IMR-90 (cell line): ENCODE measurements around the gene ANKFN1.

Experiments used
- CEBPB ChIP-seq: IDR thresholded peaks from 2 replicates; pipeline ENCODE4 v1.6.1; 2012; ENCODE audit warnings: low read depth, low read length, improper control_type of control experiment
- CHD1 ChIP-seq: IDR thresholded peaks from 2 replicates; pipeline ENCODE4 v1.6.1; 2012; ENCODE audit warnings: low read depth, low read length, improper control_type of control experiment
- FOS ChIP-seq: fragments of 150-350 bp; IDR thresholded peaks from 2 replicates; pipeline ENCODE4 v1.6.1; 2016; ENCODE audit warnings: low read depth, low read length
- MAFK ChIP-seq: IDR thresholded peaks from 2 replicates; pipeline ENCODE4 v1.6.1; 2012; ENCODE audit warnings: low read depth, low read length, improper control_type of control experiment
- MAZ ChIP-seq: IDR thresholded peaks from 2 replicates; pipeline ENCODE4 v1.6.1; 2012; ENCODE audit warnings: low read depth, mild to moderate bottlenecking, low read length, improper control_type of control experiment, moderate library complexity, borderline replicate concordance
- POLR2A ChIP-seq: IDR thresholded peaks from 2 replicates; pipeline ENCODE4 v1.6.1; 2012; ENCODE audit warnings: mild to moderate bottlenecking, low read depth, low read length
- RAD21 ChIP-seq: IDR thresholded peaks from 2 replicates; pipeline ENCODE4 v1.6.1; 2012; ENCODE audit warnings: low read length, improper control_type of control experiment
- USF2 ChIP-seq: fragments of 150-350 bp; IDR thresholded peaks from 2 replicates; pipeline ENCODE4 v1.6.1; 2017; ENCODE audit warnings: mild to moderate bottlenecking, antibody characterized with exemption, low read length, low read depth
- TF ChIP-seq, protein P1 (sequence below): conservative IDR thresholded peaks from 2 replicates; pipeline ENCODE4 v1.5.1; 2012; ENCODE audit warnings: mild to moderate bottlenecking, low read depth, low read length, improper control_type of control experiment

- TF ChIP-seq POLR2A (no peak), MAFK (no peak), RAD21 (no peak), FOS (no peak), CHD1 (no peak), MAZ (no peak), CEBPB (no peak), USF2 (no peak)
- TF ChIP-seq, protein P1, sequence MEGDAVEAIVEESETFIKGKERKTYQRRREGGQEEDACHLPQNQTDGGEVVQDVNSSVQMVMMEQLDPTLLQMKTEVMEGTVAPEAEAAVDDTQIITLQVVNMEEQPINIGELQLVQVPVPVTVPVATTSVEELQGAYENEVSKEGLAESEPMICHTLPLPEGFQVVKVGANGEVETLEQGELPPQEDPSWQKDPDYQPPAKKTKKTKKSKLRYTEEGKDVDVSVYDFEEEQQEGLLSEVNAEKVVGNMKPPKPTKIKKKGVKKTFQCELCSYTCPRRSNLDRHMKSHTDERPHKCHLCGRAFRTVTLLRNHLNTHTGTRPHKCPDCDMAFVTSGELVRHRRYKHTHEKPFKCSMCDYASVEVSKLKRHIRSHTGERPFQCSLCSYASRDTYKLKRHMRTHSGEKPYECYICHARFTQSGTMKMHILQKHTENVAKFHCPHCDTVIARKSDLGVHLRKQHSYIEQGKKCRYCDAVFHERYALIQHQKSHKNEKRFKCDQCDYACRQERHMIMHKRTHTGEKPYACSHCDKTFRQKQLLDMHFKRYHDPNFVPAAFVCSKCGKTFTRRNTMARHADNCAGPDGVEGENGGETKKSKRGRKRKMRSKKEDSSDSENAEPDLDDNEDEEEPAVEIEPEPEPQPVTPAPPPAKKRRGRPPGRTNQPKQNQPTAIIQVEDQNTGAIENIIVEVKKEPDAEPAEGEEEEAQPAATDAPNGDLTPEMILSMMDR = no peak
Observed at GRCh38 chr17:56475116-56475515, 321.8 kb downstream of the ANKFN1 start.
